OCI-LY3 (cell line): Measurements from ENCODE around the gene FAM229A.
"Not testable (repeated sequence)": the region's sequence is repeated elsewhere in the genome, so short reads cannot be mapped to it uniquely, and the experiment has no call there.

Source experiments
- H2AFZ ChIP-seq: fragments of 200-600, 300-600 bp; shearing (Covaris generic); 2 replicates; pipeline ENCODE4 v1.6.0; 2014; ENCODE audit warnings: antibody characterized with exemption, low read depth, low read length
- H3K27ac ChIP-seq: fragments of 200-600, 300-600 bp; sonication (generic); 2 replicates; pipeline ENCODE4 v1.5.1; 2014; ENCODE audit warnings: mild to moderate bottlenecking, low read length, moderate library complexity, mixed read lengths
- H3K27me3 ChIP-seq: fragments of 200-600, 300-600 bp; sonication (generic); 2 replicates; pipeline ENCODE4 v1.6.1; 2014; ENCODE audit warnings: low read depth, low read length, mixed read lengths
- H3K36me3 ChIP-seq: fragments of 200-600, 300-600 bp; sonication (generic); replicated peaks from 2 replicates; pipeline ENCODE3; 2014; ENCODE audit warnings: low read depth, low read length, mixed read lengths
- H3K4me1 ChIP-seq: fragments of 300-600, 200-600 bp; sonication (generic); 2 replicates; pipeline ENCODE4 v1.6.1; 2014; ENCODE audit warnings: low read length, mixed read lengths
- H3K4me2 ChIP-seq: fragments of 200-600, 300-600 bp; sonication (generic); 2 replicates; pipeline ENCODE4 v1.6.1; 2014; ENCODE audit warnings: low read length, mixed read lengths
- H3K4me3 ChIP-seq: fragments of 300-600, 200-600 bp; sonication (generic); 2 replicates; pipeline ENCODE4 v1.5.1; 2014; ENCODE audit warnings: antibody characterized with exemption, mild to moderate bottlenecking, low read length, moderate library complexity
- H3K79me2 ChIP-seq: fragments of 300-600, 200-600 bp; shearing (Covaris generic); 2 replicates; pipeline ENCODE4 v1.6.1; 2014; ENCODE audit warnings: mild to moderate bottlenecking, low read length, mixed read lengths
- H3K9ac ChIP-seq: fragments of 300-600, 200-600 bp; shearing (Covaris generic); 2 replicates; pipeline ENCODE4 v1.6.0; 2014; ENCODE audit warnings: mild to moderate bottlenecking, low read length, moderate library complexity
- H3K9me3 ChIP-seq: fragments of 200-600, 300-600 bp; shearing (Covaris generic); 2 replicates; pipeline ENCODE4 v1.6.1; 2014; ENCODE audit warnings: low read length, mixed read lengths; ENCODE audit not compliant: insufficient read depth
- H4K20me1 ChIP-seq: fragments of 200-600, 300-600 bp; sonication (generic); 2 replicates; pipeline ENCODE4 v1.6.1; 2016; ENCODE audit warnings: low read length, mixed read lengths; ENCODE audit not compliant: insufficient read depth
- EZH2phosphoT487 ChIP-seq: fragments of 200-600 bp; shearing (Covaris generic); IDR thresholded peaks from 2 replicates; pipeline ENCODE4 v1.6.1; 2018; ENCODE audit warnings: antibody characterized with exemption, mixed run types, low read depth
- TF ChIP-seq, protein P1 (sequence below): fragments of 200-600, 300-600 bp; sonication (generic); IDR thresholded peaks from 2 replicates; pipeline ENCODE4 v1.5.1; 2014; ENCODE audit warnings: antibody characterized with exemption, low read length, low read depth

The FAM229A gene

DNA sequence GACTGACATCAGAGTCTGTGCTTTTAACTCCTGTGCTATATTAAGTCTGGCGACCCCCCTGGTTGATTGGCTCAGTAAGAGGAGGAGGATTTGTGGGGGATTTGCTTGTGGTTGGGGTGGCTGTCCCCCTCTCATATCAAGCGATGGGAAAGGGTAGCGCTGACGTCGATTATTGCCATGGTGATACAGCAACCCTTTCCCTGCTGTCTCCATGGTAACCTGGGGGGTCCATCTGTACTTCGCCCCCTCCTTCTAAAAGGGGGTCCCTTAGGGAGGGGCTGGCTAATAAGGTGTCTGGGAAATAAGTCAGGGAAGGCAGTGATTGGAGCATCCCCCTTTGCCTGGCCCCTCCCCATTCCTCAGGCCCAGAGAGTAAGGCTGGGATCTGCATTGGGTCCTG lies 4.7 kb downstream of the FAM229A start:
- Histone ChIP-seq H3K4me3 (no peak overlapping the region), H2AFZ (no peak overlapping the region), H3K9ac (no peak overlapping the region), H3K27ac (no peak overlapping the region), H3K4me2 (no peak overlapping the region), H3K27me3 (no peaks in the 10 kb centered on the region), H3K36me3 (no peaks in the 10 kb centered on the region), H3K4me1 (no peaks in the 10 kb centered on the region), H4K20me1 (no peaks in the 10 kb centered on the region), H3K79me2 (no peaks in the 10 kb centered on the region), H3K9me3 (no peaks in the 10 kb centered on the region)
- TF ChIP-seq, protein P1, sequence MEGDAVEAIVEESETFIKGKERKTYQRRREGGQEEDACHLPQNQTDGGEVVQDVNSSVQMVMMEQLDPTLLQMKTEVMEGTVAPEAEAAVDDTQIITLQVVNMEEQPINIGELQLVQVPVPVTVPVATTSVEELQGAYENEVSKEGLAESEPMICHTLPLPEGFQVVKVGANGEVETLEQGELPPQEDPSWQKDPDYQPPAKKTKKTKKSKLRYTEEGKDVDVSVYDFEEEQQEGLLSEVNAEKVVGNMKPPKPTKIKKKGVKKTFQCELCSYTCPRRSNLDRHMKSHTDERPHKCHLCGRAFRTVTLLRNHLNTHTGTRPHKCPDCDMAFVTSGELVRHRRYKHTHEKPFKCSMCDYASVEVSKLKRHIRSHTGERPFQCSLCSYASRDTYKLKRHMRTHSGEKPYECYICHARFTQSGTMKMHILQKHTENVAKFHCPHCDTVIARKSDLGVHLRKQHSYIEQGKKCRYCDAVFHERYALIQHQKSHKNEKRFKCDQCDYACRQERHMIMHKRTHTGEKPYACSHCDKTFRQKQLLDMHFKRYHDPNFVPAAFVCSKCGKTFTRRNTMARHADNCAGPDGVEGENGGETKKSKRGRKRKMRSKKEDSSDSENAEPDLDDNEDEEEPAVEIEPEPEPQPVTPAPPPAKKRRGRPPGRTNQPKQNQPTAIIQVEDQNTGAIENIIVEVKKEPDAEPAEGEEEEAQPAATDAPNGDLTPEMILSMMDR: no peak
- TF ChIP-seq EZH2phosphoT487: no peak

DNA sequence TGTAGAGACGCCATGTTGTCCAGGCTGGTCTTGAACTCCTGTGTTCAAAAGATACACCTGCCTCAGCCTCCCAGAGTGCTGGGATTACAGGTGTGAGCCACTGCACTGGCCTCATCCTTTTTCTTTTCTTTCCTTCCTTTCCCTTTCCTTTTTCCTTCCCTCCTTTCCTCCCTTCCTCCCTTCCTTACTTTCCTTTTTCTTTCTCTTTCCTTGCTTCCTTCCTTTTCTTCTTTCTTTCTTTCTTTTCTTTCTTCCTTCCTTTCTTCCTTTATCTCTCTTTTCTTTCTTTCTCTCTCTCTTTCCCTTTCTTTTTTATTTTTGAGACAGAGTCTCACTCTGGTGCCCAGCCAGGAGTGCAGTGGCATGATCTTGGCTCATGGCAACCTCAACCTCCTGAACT lies 5.8 kb downstream of the FAM229A start:
- no peak overlapping the region for H2AFZ ChIP-seq
- H3K27me3 ChIP-seq: no peaks in the 10 kb centered on the region
- peaks cover 5% of the 10 kb centered on the region; the same call in 1 of the 2 replicates for H3K4me1 ChIP-seq
- no peak overlapping the region for H3K27ac ChIP-seq
- no peak for TF ChIP-seq EZH2phosphoT487
- TF ChIP-seq, protein P1: no peak
- H3K9ac ChIP-seq: no peak overlapping the region
- H3K36me3 ChIP-seq: no peaks in the 10 kb centered on the region
- no peaks in the 10 kb centered on the region for H4K20me1 ChIP-seq
- H3K9me3 ChIP-seq: no peaks in the 10 kb centered on the region
- H3K79me2 ChIP-seq: no peaks in the 10 kb centered on the region
- no peak overlapping the region for H3K4me3 ChIP-seq
- H3K4me2 ChIP-seq: no peak overlapping the region

DNA sequence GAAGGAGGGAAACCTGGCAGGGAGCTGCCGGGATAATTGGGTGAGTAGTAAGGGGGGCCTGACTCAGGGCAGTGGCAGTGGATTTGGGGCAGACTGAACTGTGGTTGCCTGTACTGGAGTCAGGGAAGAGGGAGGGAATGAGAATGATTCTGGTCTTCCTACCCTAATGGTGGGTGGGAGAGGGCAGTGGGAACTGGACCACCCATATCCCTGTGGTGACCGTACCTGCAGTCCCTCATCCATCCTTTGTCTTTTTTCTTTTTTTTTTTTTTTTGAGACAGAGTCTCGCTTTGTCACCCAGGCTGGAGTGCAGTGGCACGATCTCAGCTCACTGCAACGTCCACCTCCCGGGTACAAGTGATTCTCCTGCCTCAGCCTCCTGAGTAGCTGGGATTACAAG lies 6.5 kb downstream of the FAM229A start:
- not testable (repeated sequence) for H3K27me3 ChIP-seq, H3K4me3 ChIP-seq, H3K36me3 ChIP-seq, H3K9me3 ChIP-seq, H4K20me1 ChIP-seq, H3K27ac ChIP-seq, H3K4me1 ChIP-seq, H2AFZ ChIP-seq, H3K79me2 ChIP-seq, H3K9ac ChIP-seq, H3K4me2 ChIP-seq

DNA sequence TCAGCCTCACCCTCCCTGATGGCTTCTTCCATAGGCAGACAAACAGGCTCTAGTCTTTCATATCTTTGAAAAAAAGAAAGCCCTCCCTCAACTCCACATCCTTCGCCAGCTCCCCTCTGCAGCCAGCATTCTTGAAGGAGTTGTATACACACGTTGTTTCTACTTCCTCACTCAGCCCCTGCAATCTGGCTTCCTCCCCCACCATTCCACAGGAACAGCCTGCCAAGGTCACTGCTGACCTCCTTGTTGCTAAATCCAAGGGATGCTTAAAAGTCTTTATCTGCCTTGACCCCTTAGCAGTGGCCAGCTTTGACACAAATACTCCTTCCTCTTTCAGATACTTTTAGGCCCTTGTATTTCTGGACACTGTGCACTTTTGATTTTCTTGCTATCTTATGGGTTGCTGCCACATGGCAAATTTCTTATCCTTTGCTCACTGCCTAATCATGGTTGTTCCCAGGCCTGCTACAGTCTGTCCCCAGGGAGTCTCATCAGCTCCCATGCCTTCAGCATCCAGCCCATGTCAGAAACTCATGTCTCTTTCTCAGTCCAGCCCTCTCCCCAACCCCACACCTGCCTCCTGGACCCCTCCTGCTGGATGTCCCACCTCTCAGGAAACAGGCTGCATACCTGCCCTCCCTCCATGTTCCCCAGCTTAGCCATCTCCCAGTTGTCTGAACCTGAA lies 8.3 kb downstream of the FAM229A start:
- H3K4me3 ChIP-seq: no peak overlapping the region
- no peak overlapping the region for H3K4me2 ChIP-seq
- no peaks in the 10 kb centered on the region for H3K79me2 ChIP-seq
- H3K36me3 ChIP-seq: no peaks in the 10 kb centered on the region
- no peaks in the 10 kb centered on the region for H4K20me1 ChIP-seq
- H2AFZ ChIP-seq: no peak overlapping the region
- H3K9ac ChIP-seq: no peak overlapping the region
- TF ChIP-seq, protein P1: no peak
- no peak for TF ChIP-seq EZH2phosphoT487
- H3K9me3 ChIP-seq: no peaks in the 10 kb centered on the region
- peaks cover 11% of the 10 kb centered on the region for H3K4me1 ChIP-seq
- H3K27ac ChIP-seq: no peak overlapping the region
- no peaks in the 10 kb centered on the region for H3K27me3 ChIP-seq

DNA sequence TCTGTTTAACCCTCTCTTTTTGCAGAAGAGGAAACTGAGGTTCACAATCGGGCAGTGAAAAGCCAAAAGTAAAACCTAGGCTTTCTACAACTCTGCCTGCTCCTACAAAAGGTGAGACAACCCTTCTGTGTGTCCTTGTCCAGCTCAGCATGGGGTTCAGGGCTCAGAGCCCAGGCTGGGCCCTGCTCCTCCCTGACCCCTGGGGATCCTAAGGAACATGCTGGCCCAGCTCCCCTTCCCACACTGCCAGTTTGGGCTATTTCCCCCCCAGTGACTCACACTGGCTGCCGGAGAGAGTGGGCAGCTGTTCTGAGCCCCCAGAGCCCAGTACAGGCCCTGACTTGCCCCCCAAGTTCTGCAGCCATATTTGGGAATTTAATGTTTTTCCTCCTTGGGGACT lies 8.9 kb downstream of the FAM229A start:
- TF ChIP-seq, protein P1: no peak
- TF ChIP-seq EZH2phosphoT487: no peak
- no peaks in the 10 kb centered on the region for H3K36me3 ChIP-seq
- no peak overlapping the region for H3K4me3 ChIP-seq
- no peaks in the 10 kb centered on the region for H3K27me3 ChIP-seq
- H3K4me2 ChIP-seq: no peak overlapping the region
- H3K4me1 ChIP-seq: peaks cover 11% of the 10 kb centered on the region
- no peak overlapping the region for H3K9ac ChIP-seq
- no peak overlapping the region for H3K27ac ChIP-seq
- no peak overlapping the region for H2AFZ ChIP-seq
- H3K9me3 ChIP-seq: no peaks in the 10 kb centered on the region
- H3K79me2 ChIP-seq: no peaks in the 10 kb centered on the region
- H4K20me1 ChIP-seq: no peaks in the 10 kb centered on the region
